GOT3 (cell line): ENCODE measurements around the gene NR6A1.

ENCODE experiments used
- DNase-seq: peaks from one replicate; lab custom pipeline; 2025; ENCODE audit warnings: mixed read lengths; lab: John Stamatoyannopoulos, UW

Gene NR6A1

GRCh38 chr9:124795881-124796431 is 24.8 kb upstream of the NR6A1 start:
- no peak for DNase-seq

GRCh38 chr9:124794902-124795491 is 23.9 kb upstream of the NR6A1 start:
- no peak for DNase-seq

GRCh38 chr9:124793015-124793541 is 22.0 kb upstream of the NR6A1 start:
- no peak for DNase-seq

- no peak for DNase-seq
These were observed 21.3 kb upstream of the NR6A1 start for GRCh38 chr9:124792257-124793014.

GRCh38 chr9:124790801-124791505 is 19.8 kb upstream of the NR6A1 start:
- no peak for DNase-seq

- no peak for DNase-seq
These were observed 19.2 kb upstream of the NR6A1 start for GRCh38 chr9:124790301-124790700.

GRCh38 chr9:124789531-124789930 is 18.4 kb upstream of the NR6A1 start:
- DNase-seq, result no peak

- DNase-seq, result no peak
These were observed 17.6 kb upstream of the NR6A1 start for GRCh38 chr9:124788542-124789217.

- no peak for DNase-seq
These were observed 15.9 kb upstream of the NR6A1 start for GRCh38 chr9:124786881-124787573.

- DNase-seq, result no peak
These were observed 13.4 kb upstream of the NR6A1 start for GRCh38 chr9:124784509-124784908.

GRCh38 chr9:124783830-124784229 is 12.7 kb upstream of the NR6A1 start:
- DNase-seq, result no peak

GRCh38 chr9:124782661-124783574 is 11.8 kb upstream of the NR6A1 start:
- DNase-seq, result no peak

GRCh38 chr9:124781967-124782660 is 11.0 kb upstream of the NR6A1 start:
- no peak for DNase-seq

- DNase-seq, result no peak
These were observed 9.6 kb upstream of the NR6A1 start for GRCh38 chr9:124780757-124781151.

- DNase-seq, result no peak
These were observed 9.1 kb upstream of the NR6A1 start for GRCh38 chr9:124780060-124780756.

- no peak for DNase-seq
These were observed 8.4 kb upstream of the NR6A1 start for GRCh38 chr9:124779368-124780059.

GRCh38 chr9:124778575-124779367 is 7.7 kb upstream of the NR6A1 start:
- DNase-seq, result no peak
